GM12891 (cell line): ENCODE results near the gene GRPEL1.
"Not testable (repeated sequence)": the region's sequence is repeated elsewhere in the genome, so short reads cannot be mapped to it uniquely, and the experiment has no call there.

Source experiments
- DNase-seq: peaks from one replicate; pipeline ENCODE4 v3.0.0; 2011; ENCODE audit warnings: low spot score; ENCODE audit not compliant: insufficient read length
- FAIRE-seq: peaks from 2 replicates; lab custom pipeline; 2011; peaks lifted over from hg19 to GRCh38; lab: Jason Lieb, UNC
- PAX5 ChIP-seq: IDR thresholded peaks from 2 replicates; pipeline ENCODE4 v1.6.1; 2011; ENCODE audit warnings: low read length, moderate library complexity, mild to moderate bottlenecking; ENCODE audit not compliant: insufficient read depth, severe bottlenecking
- POLR2A ChIP-seq: IDR thresholded peaks from 2 replicates; pipeline ENCODE4 v1.6.1; 2011; ENCODE audit warnings: low read depth, low read length, control low read depth
- POLR2AphosphoS5 ChIP-seq: IDR thresholded peaks from 2 replicates; pipeline ENCODE4 v1.6.1; 2011; ENCODE audit warnings: low read depth, low read length, control low read depth
- POU2F2 ChIP-seq: IDR thresholded peaks from 2 replicates; pipeline ENCODE4 v1.6.1; 2011; ENCODE audit warnings: low read depth, mild to moderate bottlenecking, control low read depth, low read length, moderate library complexity
- SPI1 ChIP-seq: IDR thresholded peaks from 2 replicates; pipeline ENCODE4 v1.6.1; 2011; ENCODE audit warnings: low read depth, low read length, control low read depth
- TAF1 ChIP-seq: IDR thresholded peaks from 2 replicates; pipeline ENCODE4 v1.6.1; 2011; ENCODE audit warnings: low read depth, low read length, control low read depth

GRPEL1 gene

GRCh38 chr4:7108046-7108625, 40.3 kb upstream of the GRPEL1 start:
- no peak for DNase-seq
- no peak for FAIRE-seq
- TF ChIP-seq POLR2A = no peak
- TF ChIP-seq TAF1 = no peak
- TF ChIP-seq POLR2AphosphoS5 = no peak
- no peak for TF ChIP-seq SPI1
- TF ChIP-seq POU2F2 = no peak
- TF ChIP-seq PAX5 = no peak

- no peak for TF ChIP-seq POU2F2
- no peak for TF ChIP-seq POLR2A
- TF ChIP-seq POLR2AphosphoS5 = no peak
- TF ChIP-seq PAX5 = no peak
- no peak for TF ChIP-seq SPI1
- TF ChIP-seq TAF1 = no peak
These were observed 39.5 kb upstream of the GRPEL1 start for GRCh38 chr4:7107166-7107905.

GRCh38 chr4:7105276-7105675, 37.4 kb upstream of the GRPEL1 start:
- FAIRE-seq (no peak), DNase-seq (no peak)
- TF ChIP-seq PAX5 = no peak
- no peak for TF ChIP-seq SPI1
- no peak for TF ChIP-seq POU2F2
- no peak for TF ChIP-seq POLR2AphosphoS5
- no peak for TF ChIP-seq TAF1
- TF ChIP-seq POLR2A = no peak

More at GRCh38 chr4:7107166-7107905, 39.5 kb upstream of the GRPEL1 start:
- no peak for FAIRE-seq
- DNase-seq = no peak

GRCh38 chr4:7104366-7105031, 36.6 kb upstream of the GRPEL1 start:
- TF ChIP-seq POU2F2 (no peak), PAX5 (no peak), POLR2A (no peak), SPI1 (no peak), POLR2AphosphoS5 (no peak), TAF1 (no peak)
- no peak for FAIRE-seq
- no peak for DNase-seq

GRCh38 chr4:7103607-7104365, 35.9 kb upstream of the GRPEL1 start:
- DNase-seq (no peak), FAIRE-seq (peak; percentile 43)
- TF ChIP-seq PAX5 (no peak), POLR2AphosphoS5 (no peak), SPI1 (no peak), POU2F2 (no peak), POLR2A (no peak), TAF1 (no peak)

- TF ChIP-seq SPI1 (no peak), TAF1 (0 out of 2 replicates have a peak, but pooled peaks have one; percentile 47), POLR2AphosphoS5 (no peak), POLR2A (peak; percentile 44; the same call in 1 of the 2 replicates), PAX5 (no peak)
- peak; percentile 50 for FAIRE-seq
These were observed 35.3 kb upstream of the GRPEL1 start for GRCh38 chr4:7103031-7103606.

GRCh38 chr4:7102516-7102909, 34.6 kb upstream of the GRPEL1 start:
- FAIRE-seq, DNase-seq: not testable (repeated sequence)

More at GRCh38 chr4:7103031-7103606, 35.3 kb upstream of the GRPEL1 start:
- DNase-seq = peak; percentile 95

- DNase-seq = peak; percentile 73
- peak; percentile 84 for FAIRE-seq
- TF ChIP-seq POLR2A (no peak), TAF1 (no peak), POLR2AphosphoS5 (no peak), SPI1 (peak; percentile 60; the same call in 1 of the 2 replicates), PAX5 (no peak), POU2F2 (no peak)
These were observed 34.0 kb upstream of the GRPEL1 start for GRCh38 chr4:7101692-7102515.
